Fibroblast of pulmonary artery (primary cell): ENCODE data around the gene SRGN.

Source experiments
- DNase-seq: peaks from one replicate; pipeline ENCODE4 v3.0.0-alpha.2; 2010; ENCODE audit warnings: low read depth
- H3K4me3 ChIP-seq: replicated peaks from 2 replicates; pipeline ENCODE4 v1.5.1; 2011; ENCODE audit warnings: low read depth, mild to moderate bottlenecking, control low read depth, low read length, moderate library complexity
- TF ChIP-seq, protein P1 (sequence below): IDR thresholded peaks from 2 replicates; pipeline ENCODE4 v1.5.1; 2011; ENCODE audit warnings: mild to moderate bottlenecking, control low read depth, low read length, inconsistent platforms; ENCODE audit errors: missing control alignments

SRGN gene

DNA sequence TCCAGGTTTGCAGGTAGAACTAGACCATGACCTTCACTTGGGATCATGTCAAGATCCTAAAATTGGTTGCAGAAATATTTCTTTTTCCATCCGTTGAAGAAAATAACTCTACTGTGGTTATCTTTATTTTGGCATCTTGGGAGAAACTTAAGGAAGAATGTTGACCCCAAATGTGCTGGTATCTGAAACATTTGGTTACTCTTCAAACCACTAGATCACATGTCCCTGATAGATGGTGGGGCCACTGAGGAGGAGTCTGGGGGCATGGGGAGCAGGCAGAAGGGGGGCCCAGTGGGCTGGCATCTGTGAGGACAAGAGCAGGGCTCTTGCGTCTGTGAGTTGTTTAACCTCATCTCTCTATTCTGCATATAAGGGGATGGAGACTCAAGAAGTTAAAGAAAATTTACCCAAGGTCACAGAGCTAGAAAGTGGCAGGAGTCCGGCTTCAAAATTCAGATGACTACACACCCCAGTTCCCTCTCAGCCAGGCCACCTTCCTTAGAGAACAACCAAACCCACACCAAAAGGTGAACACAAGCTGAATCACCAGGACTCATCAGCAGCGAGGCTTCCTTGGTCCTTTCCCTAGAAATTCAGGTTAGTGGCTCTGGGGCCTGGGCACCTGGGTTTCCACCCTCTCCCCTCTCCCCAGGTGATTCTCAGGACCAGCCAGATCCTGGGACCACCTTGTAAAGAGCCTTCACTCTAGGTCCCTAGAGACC is 40.6 kb upstream of the SRGN start:
- no peak for DNase-seq
- TF ChIP-seq, protein P1, sequence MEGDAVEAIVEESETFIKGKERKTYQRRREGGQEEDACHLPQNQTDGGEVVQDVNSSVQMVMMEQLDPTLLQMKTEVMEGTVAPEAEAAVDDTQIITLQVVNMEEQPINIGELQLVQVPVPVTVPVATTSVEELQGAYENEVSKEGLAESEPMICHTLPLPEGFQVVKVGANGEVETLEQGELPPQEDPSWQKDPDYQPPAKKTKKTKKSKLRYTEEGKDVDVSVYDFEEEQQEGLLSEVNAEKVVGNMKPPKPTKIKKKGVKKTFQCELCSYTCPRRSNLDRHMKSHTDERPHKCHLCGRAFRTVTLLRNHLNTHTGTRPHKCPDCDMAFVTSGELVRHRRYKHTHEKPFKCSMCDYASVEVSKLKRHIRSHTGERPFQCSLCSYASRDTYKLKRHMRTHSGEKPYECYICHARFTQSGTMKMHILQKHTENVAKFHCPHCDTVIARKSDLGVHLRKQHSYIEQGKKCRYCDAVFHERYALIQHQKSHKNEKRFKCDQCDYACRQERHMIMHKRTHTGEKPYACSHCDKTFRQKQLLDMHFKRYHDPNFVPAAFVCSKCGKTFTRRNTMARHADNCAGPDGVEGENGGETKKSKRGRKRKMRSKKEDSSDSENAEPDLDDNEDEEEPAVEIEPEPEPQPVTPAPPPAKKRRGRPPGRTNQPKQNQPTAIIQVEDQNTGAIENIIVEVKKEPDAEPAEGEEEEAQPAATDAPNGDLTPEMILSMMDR = no peak
- no peak overlapping the region for H3K4me3 ChIP-seq

DNA sequence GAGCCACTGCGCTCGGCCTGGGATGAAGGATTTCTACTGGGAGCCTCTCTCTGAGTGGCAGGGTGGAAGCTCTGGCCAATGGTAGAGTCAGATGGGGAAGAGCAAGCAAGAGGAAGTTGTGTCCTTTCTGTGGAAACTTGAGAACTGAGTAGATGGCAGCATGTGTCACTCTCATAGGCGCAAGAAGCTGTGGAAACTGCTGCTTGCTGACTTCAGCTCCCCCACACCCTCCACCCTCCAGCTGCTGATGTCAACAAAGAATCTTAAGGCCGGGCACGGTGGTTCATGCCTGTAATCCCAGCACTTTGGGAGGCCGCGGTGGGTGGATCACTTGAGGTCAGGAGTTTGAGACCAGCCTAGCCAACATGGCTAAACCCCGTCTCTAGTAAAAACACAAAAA is 39.8 kb upstream of the SRGN start:
- TF ChIP-seq, protein P1 = no peak
- DNase-seq = no peak
- no peak overlapping the region for H3K4me3 ChIP-seq

DNA sequence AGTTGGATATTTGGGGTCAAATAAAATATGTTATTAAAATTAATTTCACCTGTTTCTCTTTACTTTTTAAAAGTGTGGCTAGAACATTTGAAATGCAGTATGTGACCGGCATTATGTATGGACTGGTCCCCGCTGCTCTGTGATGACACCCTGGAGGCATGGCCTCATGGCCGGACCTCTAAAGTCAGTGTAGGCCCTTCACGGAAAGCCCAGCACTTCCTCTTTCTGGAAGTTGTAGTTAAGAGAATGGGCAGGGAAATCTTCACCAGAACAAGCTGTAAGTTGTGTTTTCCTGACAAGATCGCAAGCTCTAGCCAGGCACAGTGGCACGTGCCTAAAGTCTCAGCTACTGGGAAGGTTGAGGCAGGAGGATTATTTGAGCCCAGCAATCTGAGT is 38.3 kb upstream of the SRGN start:
- DNase-seq = no peak
- TF ChIP-seq, protein P1 = no peak
- no peak overlapping the region for H3K4me3 ChIP-seq

DNA sequence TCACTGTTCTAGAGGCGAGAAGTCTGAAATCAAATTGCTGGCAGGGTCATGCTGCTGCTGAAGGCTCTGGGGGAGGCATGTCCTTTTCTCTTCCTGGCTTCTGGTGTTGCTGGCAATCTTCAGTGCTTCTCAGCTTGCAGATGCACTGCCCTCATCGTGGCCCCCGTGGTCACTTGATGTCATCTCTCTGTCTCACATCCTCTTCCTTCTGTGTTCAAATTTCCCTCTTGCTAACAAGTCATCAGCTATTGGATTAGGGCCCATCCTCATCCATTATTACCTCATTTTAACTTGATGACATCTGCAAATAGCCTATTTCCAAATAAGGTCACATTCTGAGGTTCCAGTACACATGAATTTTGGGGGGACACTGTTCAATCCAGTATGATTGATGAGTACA is 36.6 kb upstream of the SRGN start:
- H3K4me3 ChIP-seq = no peak overlapping the region
- TF ChIP-seq, protein P1 = no peak
- DNase-seq = peak; percentile 50

DNA sequence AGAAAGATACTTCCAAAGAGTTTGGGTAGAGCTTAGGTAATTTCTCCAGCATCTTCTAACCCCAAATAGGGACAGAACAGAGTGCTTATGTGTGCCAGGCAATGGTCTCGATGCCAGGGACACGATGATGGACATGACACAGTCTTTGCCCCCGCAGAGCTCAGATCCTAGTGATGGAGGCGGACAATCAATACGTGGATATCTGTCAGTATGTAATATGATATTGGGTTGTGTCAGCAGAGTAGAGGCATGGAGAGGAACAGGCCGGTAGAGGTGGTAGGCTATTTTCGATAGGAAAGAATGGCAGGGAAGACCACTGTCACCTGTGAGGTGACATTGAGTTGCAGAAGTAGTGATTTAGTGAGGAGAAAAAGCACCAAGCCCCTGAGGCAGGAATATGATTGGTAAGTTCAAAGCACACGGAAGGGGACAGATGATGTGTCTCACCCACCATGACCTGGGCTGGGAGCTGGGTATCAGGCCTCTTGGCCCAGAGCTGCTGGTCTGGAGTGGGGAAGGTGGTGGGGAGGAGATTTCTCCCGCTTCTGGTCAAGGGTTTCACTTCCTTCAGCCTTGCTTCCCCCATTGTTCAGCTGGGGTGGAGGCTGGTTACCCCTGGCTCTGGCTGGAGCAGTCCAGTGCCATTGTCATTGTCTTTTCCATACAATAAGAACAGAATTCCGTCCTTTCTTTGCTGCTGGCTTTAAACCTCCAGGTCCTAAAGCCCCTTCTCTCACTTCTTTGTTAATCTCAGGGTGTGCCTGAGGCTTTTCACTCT is 36.0 kb upstream of the SRGN start:
- DNase-seq = no peak
- TF ChIP-seq, protein P1 = no peak
- H3K4me3 ChIP-seq = no peak overlapping the region

DNA sequence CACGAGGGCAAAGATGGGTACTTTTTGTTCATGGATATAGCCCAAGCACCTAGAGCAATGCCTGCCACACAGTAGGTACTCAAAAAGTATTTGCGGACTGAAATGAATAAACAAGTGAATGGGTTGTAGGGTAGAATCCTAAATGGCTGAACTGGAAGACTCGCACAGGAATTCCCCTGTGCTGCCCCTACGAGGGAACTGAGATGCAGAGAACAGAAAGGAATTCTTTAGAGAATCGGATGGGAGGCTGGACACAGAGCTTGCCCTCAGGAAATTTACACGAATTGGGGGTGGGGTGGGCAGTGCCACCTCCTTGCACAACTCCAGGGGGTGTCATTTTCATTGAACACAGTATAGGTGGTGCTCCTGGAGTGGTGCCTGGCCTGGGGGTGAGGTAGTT is 35.2 kb upstream of the SRGN start:
- no peak for DNase-seq
- H3K4me3 ChIP-seq = no peak overlapping the region
- TF ChIP-seq, protein P1 = no peak
